Gastrocnemius medialis (tissue), 4 donors: ENCODE measurements around the gene CACNA1S.

Source experiments
- CTCF ChIP-seq, 5 experiments: fragments of 450-650 bp in 3 of 5; fragments of 200-600 bp in 2 of 5; sonication (generic) in 2 of 5; IDR thresholded peaks in 4 of 5; conservative IDR thresholded peaks in 1 of 5; 1 replicate in 4 of 5; 2 replicates in 1 of 5; pipeline ENCODE4 v1.5.1; 2016 to 2019; ENCODE audit warnings: antibody characterized with exemption in 5 of 5, mild to moderate bottlenecking in 3 of 5, moderate library complexity in 3 of 5
- POLR2A ChIP-seq, 2 donors: fragments of 450-650 bp; IDR thresholded peaks; one replicate each; pipeline ENCODE4 v1.6.1; 2017; ENCODE audit warnings: antibody characterized with exemption in 2 of 2, mild to moderate bottlenecking in 2 of 2, moderate library complexity in 2 of 2

GRCh38 chr1:201127755-201128455 is 15.7 kb upstream of the CACNA1S start:
- no peak for TF ChIP-seq CTCF (IDR thresholded peaks at IDR 0.05 in 4 of 5, conservative IDR thresholded peaks at IDR 0.05 in 1 of 5)
- no peak for TF ChIP-seq POLR2A (IDR thresholded peaks at IDR 0.05)
